Measurements from ENCODE around the gene BCKDK.
A peak's percentile ranks its signal among the peaks of the same experiment; 100 is the strongest.

Gene BCKDK

GRCh38 chr16:31063843-31064611 lies 44.2 kb upstream of the BCKDK start (continued):
- TF ChIP-seq ZSCAN5A (tag by site-specific recombination; IDR thresholded peaks at IDR 0.05) (no peak), PRDM2 (tag by site-specific recombination; IDR thresholded peaks at IDR 0.05; ENCODE audit: borderline replicate concordance) (no peak), INSM2 (tag by site-specific recombination; IDR thresholded peaks at IDR 0.05) (no peak), KLF9 (tag by site-specific recombination; IDR thresholded peaks at IDR 0.05; ENCODE audit: low read depth) (no peak), KLF1 (tag by site-specific recombination; IDR thresholded peaks at IDR 0.05) (no peak), ZNF768 (tag by site-specific recombination; IDR thresholded peaks at IDR 0.05) (no peak), ZNF792 (tag by site-specific recombination; IDR thresholded peaks at IDR 0.05) (no peak), ZNF239 (tag by site-specific recombination; IDR thresholded peaks at IDR 0.05) (no peak), ATF2 (tag by site-specific recombination; IDR thresholded peaks at IDR 0.05; ENCODE audit: low read depth) (no peak), FEZF1 (tag by site-specific recombination; IDR thresholded peaks at IDR 0.05) (no peak)

- no peaks in the 10 kb centered on the region for H3K4me1 ChIP-seq (ENCODE audit: control insufficient read depth, insufficient read depth, low read length)
- peaks cover 0 to 38% of the 10 kb centered on the region in 2 experiments; a peak in 1 of 3 replicates for H3K36me3 ChIP-seq (ENCODE audit: control insufficient read depth in 2 of 2, insufficient read depth in 1 of 2, low read length in 2 of 2)
- no peaks in the 10 kb centered on the region for H3K9me3 ChIP-seq (ENCODE audit: control insufficient read depth, insufficient read depth, low read depth, low read length)
- no peak overlapping the region for H3K27ac ChIP-seq (ENCODE audit: extremely low read depth, low read depth, low read length)
- CTCF ChIA-PET: interaction anchor here (0.5 kb wide), 1 partner anchor 651 kb away, joined by 3 read pairs; no protein-coding TSS in a partner anchor
- POLR2A ChIA-PET: interaction anchor here (1.4 kb wide), 1 partner anchor 9 kb away, joined by 5 read pairs; the partner anchor contains the start of gene ZNF668
- TF ChIP-seq ZIC2 (tag by site-specific recombination; IDR thresholded peaks at IDR 0.05) (0 out of 2 replicates have a peak, but pooled peaks have one; percentile 34), ZNF501 (tag by site-specific recombination; IDR thresholded peaks at IDR 0.05) (no peak), ZNF639 (tag by site-specific recombination; IDR thresholded peaks at IDR 0.05) (no peak), ZNF629 (tag by site-specific recombination; IDR thresholded peaks at IDR 0.05) (no peak), ZNF426 (tag by site-specific recombination; IDR thresholded peaks at IDR 0.05) (no peak), ZNF670 (tag by site-specific recombination; IDR thresholded peaks at IDR 0.05; ENCODE audit: low read depth) (no peak), ZNF214 (tag by site-specific recombination; IDR thresholded peaks at IDR 0.05; ENCODE audit: borderline replicate concordance) (no peak), GLI2 (tag by site-specific recombination; IDR thresholded peaks at IDR 0.05; ENCODE audit: borderline replicate concordance, low read depth) (no peak)
- no peak overlapping the region for H3K4me3 ChIP-seq (ENCODE audit: low read depth, low read length)
These were observed 43.2 kb upstream of the BCKDK start for GRCh38 chr16:31064882-31065461.

All from HEK293 (cell line).